GM21515 (cell line): ENCODE data around the gene MDM1.

ENCODE experiments used
- ATAC-seq: cut with Tn5 transposase; IDR thresholded peaks from one replicate; pipeline ENCODE4 v1.9.1; 2021; ENCODE audit not compliant: unreplicated experiment

The MDM1 gene

DNA sequence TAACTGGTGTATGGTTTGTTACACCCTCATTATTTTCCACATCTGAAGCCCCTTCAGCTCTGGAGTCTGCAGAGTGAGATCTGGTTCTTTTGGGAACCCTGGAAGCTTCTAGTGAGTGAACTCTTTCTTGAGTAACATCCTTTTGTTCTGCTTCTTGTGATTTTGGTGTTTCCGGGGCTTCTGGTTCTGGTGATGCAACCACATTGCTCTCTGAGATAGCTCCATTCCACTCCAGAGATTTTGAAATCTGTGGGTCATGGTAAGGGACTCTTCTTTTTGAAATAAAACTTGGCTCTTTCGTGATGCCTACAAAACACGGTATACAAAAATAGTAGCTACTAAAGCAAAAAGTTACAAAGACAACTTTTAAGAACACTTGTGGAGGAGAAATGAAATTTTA lies 5.4 kb downstream of the MDM1 start:
- no peak for ATAC-seq

DNA sequence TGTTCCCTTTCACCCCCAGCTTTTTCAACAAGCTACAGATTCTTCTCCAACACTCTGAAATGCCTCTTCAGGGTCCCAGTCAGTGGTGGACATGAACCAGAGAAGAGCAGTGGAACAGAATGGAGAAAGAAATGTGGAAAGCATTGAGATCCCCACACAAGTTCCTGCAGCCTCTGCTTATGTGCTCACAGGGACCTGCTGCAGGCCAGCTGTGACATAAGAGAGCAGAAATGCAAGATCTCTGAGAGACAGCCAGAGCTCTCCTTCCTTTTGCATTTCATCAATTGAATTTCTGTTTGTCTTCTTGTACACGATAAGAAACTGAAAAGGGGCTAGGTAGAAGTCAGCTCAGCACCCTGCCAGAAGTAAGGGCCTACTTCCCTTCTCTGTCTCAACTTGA lies 6.2 kb downstream of the MDM1 start:
- no peak for ATAC-seq

DNA sequence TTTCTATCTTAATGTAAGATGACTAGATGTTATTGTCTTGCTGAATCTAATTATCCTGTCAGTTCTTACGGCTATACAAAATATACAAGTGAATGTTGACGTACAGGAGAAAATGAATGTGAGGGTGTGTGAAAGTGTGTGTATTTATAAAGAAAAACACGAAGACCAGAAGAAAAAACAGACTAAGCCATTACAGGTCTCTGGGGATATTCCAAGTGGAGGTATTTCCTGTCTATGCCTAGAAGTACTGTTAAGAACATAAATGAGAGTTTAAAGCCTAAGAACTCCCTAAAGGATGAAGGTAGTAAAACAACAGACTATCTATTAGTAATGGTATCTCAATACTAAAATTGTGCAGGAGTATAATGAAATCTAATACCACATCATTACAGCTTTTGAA lies 7.6 kb downstream of the MDM1 start:
- ATAC-seq: no peak

DNA sequence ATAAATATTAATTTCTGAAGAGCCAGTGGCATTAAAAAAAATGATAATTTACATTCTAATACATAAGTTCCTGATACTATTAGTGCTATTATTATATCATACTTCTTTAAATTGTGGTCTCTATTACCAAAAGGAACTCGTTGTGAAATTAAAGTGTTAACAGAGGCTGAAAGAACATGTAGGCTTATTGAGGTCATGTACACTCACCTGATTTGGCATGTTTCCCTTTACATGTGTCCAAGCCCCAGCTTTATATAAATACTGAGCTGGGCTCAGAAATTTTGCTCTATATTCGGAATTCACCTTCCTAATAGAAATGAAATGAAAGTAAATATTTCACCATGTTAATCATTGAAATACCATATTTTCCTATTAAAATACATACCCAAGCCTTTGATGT lies 11.0 kb downstream of the MDM1 start:
- no peak for ATAC-seq

DNA sequence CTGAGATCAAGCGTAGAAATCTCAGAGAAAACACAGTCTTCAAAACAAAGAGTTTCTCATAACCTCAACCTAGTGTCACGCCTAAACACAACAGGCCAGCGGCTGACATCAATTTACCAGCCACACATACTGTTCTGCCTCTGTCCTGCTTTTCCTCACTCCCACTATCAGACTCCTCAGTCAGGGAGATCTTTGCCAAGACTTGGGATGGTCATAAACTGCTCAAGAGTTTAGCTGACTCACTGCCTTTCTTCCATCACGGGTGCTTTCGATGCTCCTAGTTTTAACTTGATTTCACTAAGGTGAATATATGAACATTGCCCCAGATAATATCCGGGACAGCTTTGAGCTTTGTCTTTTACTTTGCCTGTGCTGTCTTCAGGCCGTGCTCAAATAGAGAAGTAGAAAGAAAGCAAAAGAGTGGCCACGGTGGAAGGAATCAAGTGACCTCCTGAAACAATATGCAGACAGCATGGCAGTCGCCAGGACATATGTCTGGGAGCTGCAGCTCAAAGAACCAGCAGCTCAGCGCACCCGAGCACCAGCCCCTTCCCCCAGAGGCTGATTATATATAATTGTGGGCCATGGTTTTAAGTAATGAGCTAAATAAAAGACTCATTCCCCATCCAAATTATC lies 12.1 kb downstream of the MDM1 start:
- ATAC-seq: no peak

DNA sequence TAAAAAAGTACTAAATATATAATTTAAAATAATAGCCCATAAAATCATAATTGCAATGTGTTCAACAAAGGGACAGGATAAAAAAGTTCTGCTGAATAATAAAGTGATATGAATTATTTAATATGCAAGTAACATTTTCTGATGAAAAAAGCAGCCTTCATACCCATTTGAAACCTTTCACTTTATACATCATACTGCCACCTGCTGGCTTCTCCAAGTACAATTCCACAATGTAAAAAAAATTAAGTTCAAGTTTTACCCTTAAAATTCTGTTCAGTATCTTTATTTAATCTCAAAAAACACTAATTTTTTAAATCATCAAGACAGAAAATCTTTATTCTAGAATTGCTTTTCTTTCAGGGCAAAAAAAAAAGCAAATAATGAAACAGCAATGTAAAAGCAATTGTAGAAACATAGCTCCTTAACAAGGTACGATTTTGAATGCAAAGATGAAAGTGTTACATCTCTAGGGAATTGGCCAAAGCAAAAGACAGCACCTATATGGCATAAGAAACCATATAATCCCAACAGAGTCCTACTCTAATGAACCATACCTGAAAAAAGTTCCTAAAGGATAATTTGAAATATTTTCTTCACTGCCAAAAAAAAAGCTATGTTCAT lies 15.0 kb downstream of the MDM1 start:
- ATAC-seq: no peak

DNA sequence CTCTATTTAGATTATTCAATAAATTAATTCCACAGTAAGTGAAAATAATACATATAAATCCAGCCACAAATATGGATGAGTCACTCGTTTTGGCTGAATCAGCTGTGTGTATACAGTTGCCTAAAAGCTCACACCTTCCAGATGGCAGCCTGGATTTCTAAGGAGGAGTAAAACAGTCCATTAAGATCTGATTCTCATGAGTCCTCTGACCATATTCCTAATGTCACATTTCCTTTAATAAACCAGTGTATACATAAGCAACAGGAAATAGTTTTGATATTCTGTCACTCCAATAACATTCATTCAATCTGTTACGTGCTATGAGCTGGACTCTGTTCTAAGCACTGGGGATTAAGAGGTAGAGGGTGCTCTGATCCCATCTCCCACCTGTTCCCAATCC lies 21.8 kb downstream of the MDM1 start:
- ATAC-seq: no peak

DNA sequence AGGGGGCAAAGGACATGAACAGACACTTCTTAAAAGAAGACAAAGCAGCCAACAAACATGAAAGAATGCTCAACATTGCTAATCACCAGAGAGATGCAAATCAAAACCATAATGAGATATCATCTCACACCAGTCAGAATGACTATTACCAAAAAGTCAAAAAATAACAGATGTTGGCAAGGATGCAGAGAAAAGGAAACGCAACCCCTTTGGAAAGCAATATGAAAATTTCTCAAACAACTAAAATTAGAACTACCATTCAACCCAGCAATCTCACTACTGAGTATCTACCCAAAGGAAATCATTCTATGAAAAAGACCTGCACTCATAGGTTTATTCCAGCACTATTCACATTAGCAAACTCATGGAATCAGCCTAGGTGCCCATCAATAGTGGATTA lies 25.6 kb downstream of the MDM1 start:
- ATAC-seq: no peak

DNA sequence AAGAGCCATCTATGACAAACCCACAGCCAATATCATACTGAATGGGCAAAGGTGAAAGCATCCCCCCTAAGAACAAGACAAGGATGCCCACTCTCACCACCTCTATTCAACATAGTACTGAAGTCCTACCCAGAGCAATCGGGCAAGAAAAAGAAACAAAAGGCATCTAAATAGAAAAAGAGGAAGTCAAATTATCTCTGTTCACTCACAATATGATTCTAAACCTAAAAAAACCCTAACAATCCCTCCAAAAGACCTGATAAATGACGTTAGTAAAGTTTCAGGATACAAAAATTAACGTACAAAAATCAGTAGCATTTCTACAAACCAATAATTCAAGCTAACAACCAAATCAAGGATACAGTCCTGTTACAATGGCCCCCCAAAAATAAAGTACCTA lies 26.9 kb downstream of the MDM1 start:
- ATAC-seq: no peak

DNA sequence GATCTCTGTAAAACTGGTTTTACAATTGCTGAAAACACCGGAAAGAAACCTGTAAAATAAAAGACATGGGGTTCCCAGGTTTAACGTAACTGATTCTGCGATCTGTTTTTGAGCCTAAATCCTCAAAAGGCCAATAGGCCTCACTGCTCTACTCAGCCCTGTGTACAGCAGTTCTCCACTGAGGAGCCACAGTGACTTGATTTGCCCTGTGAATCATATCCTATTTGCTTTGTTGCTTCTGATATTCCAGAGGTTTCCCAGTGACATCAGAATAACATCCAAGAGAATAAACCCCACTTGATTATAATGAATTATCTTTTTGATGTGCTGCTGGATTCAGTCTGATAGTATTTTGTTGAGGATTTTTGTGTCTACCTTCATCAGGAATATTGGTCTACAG lies 27.5 kb downstream of the MDM1 start:
- ATAC-seq: no peak

DNA sequence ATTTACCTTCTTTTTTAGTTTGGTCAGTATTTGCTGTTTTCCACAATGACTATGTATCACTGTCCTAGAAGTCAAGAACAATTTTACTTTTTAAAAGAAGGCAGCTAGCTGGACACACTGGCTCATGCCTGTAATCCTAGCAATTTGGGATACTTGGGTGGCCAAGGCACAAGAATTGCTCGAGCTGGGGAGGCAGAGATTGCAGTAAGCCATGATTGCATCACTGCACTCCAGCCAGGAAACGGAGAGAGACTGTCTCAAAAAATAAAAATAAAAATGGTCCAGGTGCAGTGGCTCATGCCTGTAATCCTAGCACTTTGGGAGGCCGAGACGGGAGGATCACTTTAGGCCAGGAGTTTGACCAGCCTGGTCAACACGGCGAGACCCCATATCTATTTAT lies 28.3 kb downstream of the MDM1 start:
- ATAC-seq: no peak

DNA sequence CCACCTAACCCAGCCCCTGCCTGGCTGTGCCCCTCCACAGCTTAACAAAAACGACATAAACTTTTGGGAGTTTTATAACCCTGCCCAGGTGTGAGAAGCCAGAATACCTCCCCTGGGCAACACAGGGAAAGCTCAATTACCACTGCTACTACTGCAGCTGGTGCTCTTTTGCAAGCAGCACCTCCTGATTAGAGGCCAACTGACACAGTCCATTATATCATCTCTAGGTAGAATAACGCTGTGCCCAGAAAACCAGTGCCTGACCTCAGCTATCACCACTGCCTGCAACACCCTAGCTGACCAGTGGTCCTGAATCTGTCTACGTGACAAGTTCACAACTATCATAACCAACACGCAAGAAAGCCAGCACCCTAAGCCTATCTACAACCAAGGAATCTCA lies 34.2 kb downstream of the MDM1 start:
- no peak for ATAC-seq

DNA sequence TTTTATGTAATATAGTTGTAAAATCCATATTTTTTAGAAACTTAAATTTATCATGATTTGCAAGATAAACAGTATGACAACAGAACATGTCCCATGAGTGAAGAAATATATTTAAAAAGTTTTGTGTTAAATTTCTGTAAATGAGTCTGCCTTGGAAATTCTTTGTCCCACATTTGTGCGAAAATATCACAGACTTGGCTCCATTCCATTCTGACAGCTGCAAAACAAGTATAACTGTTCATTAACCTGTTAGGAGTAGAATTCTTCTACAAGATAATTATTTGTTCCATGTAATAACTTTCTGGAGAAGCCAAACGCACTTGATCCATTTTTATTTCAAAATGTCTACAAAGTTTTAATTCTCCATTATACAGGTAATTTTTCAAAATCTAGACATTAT lies 37.9 kb downstream of the MDM1 start:
- no peak for ATAC-seq

DNA sequence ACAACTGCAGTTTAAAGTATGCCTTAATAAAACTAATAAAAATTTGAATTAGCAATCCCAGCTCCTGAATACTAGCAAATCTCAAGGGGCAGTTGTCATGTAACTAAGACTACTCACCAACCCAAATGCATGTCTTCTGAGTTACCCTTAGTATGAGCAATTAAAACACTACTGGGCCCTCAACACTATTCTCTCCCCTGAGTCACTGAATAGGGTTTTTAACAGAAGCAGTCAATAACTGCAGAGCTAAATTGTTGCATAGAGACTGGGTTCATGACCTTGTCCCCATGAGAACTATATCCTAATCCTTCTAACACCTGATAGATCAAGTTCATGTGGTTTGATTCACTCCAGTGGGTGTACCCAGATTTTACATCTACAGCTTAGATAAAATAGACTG lies 38.8 kb downstream of the MDM1 start:
- no peak for ATAC-seq

DNA sequence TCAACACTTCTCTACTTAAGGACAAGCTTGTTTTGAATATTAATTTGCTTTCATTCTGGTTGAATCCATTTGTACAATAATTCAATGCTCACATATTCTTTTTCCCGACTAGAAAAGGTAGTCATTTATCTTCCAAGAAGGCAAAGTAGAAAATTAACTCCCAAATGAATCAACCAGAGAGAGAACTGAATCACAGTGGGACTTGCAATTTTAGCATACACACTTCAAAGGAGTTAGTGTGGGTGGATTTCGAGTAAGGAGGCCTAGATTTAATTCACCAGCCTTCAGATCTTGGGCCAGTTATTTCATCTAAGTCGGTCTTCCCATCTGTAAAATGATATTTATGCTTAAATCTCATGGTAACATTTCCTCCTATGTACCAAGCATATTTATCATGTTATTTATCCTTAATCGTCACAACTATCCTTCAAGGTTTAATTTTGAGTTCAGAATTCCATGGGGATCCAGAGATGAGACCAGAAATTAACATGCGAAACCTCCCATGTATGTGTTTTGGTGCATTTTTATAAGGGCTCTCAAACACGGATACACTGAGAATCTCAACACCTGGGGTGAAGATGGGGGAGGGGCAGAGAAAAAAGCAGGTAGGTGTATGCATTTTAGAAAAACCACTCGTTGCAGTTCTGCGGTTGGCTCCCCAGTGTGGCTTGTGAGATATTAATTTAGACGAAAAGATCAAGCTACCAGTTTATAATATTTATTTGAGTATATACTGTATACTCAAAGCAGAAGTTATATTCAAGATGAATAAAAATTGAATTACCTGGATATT lies 39.8 kb downstream of the MDM1 start:
- no peak for ATAC-seq

DNA sequence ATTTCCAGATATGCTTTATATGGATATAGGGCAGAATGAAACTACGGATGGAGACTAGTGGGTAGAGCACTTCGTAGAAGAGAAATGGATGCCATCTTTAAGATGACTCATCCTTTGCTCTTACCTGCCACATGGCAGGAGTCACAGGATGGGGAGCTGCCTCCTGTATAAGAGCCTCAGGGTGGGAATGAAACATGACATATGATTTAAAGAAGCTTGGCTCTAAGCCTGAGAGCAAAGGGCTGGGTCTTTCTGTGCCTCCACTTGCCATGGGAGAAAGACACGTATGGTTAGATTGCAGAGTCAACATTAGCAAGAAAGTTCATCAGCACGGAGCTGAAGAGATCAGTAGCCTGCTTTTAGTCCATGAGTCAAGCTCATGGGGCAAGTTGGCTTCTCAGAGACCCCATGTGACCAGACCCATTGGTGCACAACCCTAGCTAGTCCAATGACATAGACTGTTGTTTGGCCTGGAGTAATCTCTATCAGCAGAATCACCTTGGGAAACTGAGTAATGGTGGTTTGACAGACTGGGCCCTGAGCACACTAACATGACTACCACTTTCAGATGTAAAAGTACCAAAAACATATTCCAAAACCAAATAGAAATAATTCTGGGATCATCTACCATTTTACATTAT lies 40.6 kb downstream of the MDM1 start:
- no peak for ATAC-seq

DNA sequence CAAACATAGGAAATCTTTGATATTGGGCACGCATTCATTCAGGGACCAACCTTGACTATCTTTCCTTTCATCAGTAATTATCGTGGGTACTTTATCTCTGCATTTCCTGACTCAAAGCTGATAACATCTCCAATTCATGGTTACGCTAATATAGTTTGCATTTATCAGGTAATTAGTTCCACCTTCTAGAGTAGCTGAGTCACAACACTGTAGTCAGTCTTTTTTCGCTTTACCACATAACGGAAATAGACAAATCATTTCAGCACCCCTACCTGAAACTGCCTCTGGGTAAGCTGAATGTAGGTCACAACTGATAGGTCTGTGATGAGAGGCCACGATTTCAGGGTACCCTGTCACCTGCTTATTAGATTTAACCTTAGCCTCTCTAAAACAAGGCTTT lies 42.0 kb downstream of the MDM1 start:
- peak; percentile 99 for ATAC-seq

DNA sequence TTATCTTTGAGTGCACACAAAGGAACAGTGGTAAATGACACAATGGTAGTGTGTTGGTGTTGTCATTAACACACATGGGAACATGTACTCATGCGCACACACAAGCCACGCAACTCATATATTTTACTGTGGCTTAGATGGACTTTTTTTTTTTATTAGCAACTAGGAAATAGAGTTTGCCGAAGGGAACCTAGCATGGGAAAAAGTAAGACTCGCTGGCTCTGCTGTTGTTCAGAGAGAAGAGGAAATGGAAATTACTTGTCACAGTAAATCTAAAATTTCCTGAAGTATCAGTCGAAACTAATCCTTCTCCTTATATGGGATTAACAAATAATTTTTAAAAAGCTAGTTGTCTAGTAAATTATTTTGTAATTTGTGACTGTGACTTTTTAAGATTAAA lies 45.1 kb downstream of the MDM1 start:
- no peak for ATAC-seq

DNA sequence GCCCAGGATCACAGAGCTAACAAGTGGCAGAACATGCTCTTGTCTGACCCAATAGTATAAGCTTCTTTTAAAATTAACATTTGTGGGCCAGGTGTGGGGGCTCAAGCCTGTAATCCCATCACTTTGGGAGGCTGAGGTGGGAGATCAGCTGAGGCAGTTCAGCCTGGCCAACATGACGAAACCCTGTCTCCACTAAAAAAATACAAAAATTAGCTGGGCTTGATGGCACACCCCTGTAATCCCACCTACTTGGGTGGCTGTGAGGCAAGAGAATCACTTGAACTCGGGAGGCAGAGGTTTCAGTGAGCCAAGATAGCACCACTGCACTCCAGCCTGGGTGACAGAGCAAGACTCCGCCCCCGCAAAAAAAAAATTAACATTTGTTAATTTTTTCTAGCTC lies 45.8 kb downstream of the MDM1 start:
- no peak for ATAC-seq

DNA sequence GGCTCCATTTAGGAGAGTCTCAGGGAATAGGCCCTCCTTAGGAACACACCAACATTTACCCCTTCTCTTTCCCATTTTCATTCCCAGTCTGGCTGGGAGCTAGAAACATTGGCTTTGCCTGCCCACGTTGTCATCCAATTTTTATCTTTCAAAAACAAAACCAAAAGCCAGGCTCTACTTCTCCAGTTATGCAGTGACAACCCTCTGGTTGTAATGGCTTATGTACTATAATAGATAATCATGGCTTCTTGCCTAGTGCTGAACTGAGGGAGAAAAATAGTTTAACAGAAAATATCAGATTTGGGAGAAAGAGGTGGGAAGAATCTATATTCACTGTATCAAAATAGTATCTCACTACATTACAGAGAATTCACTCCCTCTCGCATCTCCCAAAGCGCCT lies 46.6 kb downstream of the MDM1 start:
- ATAC-seq: no peak

DNA sequence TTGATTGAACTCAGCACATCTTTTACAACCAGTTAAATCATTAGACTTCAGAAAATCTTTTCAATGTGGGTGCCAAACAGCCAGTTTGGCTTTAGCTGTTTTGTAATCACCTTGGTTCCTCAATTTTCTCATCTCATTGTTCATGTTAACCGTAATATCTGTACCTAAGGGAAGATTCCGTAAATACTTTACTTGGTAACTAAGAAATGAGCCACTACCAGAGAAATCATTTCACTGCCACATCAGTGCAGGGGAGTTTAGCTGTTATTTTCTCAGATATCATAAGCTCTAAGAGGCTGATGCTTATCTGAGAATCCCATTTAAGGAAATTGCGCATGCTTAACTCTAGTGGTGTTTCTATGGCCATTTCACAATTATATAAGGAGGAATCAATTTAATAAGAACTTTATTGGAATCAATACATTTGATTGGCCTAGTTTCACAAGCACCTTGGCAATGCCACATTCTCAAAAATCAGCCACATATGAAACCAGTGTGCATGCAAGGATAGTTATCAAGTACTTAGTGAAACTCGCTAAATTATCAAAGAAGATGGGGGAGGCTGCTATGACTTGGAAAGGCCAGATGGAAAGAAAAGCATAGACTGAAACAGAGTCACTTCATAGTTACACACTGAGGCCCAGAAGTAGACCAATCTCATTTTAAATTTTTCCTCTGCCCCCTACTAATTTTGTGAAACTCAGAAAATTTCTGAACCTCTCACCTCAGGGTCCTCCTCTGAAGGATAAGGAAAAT lies 50.7 kb downstream of the MDM1 start:
- ATAC-seq: no peak
